Memory B cell (primary cell): ENCODE measurements around the gene PRRG3.

ENCODE experiments used
- ATAC-seq: fragments of 150-1000 bp; cut with Tn5 transposase; 2 replicates; pipeline ENCODE4 v1.10.0; 2021; ENCODE audit warnings: low read depth, mild to moderate bottlenecking, moderate library complexity
- DNase-seq, 2 donors: peaks; one replicate each; pipeline ENCODE4 v3.0.0; 2022; ENCODE audit warnings: low spot score in 2 of 2
- H3K27ac Mint-ChIP-seq: one replicate; pipeline ENCODE4 v1.8.0; 2022; ENCODE audit warnings: mild to moderate bottlenecking, moderate library complexity, mixed read lengths
- H3K27me3 Mint-ChIP-seq: one replicate; pipeline ENCODE4 v1.8.0; 2022; ENCODE audit warnings: mixed read lengths
- H3K36me3 Mint-ChIP-seq: one replicate; pipeline ENCODE4 v1.8.0; 2022; ENCODE audit warnings: mild to moderate bottlenecking, mixed read lengths
- H3K4me1 Mint-ChIP-seq: one replicate; pipeline ENCODE4 v1.8.0; 2022; ENCODE audit warnings: mixed read lengths
- H3K4me3 Mint-ChIP-seq: one replicate; pipeline ENCODE4 v1.8.0; 2022; ENCODE audit warnings: mild to moderate bottlenecking, moderate library complexity, mixed read lengths
- H3K9me3 Mint-ChIP-seq: one replicate; pipeline ENCODE4 v1.8.0; 2022; ENCODE audit warnings: mixed read lengths

Gene PRRG3

DNA sequence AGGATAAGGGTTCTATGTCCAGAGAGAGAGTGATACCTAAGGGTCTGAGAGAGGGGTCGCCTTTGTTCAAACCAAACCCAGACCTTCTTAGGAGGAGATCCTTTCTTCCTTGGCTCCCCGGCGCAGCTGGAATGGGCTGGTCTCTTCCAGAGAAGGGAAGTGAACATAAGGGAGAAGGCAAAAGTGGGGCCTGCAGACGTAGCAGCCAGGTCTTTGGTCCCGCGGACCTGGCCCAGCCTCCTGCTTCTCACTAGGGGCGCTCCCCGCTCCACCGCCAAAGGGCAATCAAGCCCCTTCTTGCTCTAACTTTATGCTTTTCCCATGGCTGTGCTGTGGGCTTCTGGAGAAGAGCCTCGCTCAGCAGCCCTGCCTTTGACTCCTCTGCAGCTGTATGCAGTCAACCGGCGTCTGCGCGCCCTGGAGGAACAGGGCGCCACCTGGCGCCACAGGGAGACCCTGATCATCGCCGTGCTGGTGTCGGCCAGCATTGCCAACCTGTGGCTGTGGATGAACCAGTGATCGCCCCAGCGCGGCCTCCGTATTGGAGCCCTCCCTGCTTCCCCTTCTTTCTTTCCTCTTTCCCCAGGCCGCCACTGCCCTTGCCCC is 27.1 kb downstream of the PRRG3 start:
- Mint-ChIP-seq H3K27ac (no peak overlapping the region), H3K27me3 (peaks cover 4% of the 10 kb centered on the region), H3K4me1 (no peaks in the 10 kb centered on the region), H3K4me3 (no peak overlapping the region), H3K9me3 (no peaks in the 10 kb centered on the region), H3K36me3 (no peaks in the 10 kb centered on the region)
- ATAC-seq (no peak), DNase-seq (no peak)

DNA sequence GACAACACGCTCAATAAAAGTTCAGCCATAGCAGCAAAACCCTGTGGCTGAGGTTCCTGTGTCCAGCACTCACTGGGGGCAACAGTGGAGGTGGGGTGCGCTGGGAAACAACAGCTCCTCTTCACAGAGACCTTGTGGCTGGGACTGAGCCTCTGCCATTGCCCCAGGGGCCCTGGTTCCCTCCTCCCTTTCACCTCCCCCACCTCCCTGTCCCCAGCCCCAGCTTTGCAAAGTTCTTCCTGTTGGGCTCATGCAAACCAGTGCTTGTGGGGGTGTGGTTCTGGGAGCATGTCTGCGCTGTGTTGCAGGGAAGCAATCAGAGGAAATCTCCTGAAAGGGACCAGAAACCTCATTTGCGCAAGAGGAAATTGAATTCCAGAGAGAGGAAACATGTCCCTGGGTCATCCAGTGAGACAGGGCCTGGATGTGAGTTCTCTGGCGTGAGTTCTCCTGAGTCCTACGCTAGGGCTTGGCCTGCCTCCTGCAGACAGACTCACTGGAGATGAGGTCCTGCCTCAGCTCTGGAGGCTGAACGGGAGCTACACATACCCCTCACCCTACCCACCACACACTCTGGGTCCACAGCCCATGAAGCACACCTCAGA is 28.0 kb downstream of the PRRG3 start:
- no peak for DNase-seq
- Mint-ChIP-seq H3K36me3 (no peaks in the 10 kb centered on the region), H3K4me1 (no peaks in the 10 kb centered on the region), H3K9me3 (no peaks in the 10 kb centered on the region), H3K27me3 (peaks cover 3% of the 10 kb centered on the region), H3K27ac (no peak overlapping the region), H3K4me3 (no peak overlapping the region)
- no peak for ATAC-seq

DNA sequence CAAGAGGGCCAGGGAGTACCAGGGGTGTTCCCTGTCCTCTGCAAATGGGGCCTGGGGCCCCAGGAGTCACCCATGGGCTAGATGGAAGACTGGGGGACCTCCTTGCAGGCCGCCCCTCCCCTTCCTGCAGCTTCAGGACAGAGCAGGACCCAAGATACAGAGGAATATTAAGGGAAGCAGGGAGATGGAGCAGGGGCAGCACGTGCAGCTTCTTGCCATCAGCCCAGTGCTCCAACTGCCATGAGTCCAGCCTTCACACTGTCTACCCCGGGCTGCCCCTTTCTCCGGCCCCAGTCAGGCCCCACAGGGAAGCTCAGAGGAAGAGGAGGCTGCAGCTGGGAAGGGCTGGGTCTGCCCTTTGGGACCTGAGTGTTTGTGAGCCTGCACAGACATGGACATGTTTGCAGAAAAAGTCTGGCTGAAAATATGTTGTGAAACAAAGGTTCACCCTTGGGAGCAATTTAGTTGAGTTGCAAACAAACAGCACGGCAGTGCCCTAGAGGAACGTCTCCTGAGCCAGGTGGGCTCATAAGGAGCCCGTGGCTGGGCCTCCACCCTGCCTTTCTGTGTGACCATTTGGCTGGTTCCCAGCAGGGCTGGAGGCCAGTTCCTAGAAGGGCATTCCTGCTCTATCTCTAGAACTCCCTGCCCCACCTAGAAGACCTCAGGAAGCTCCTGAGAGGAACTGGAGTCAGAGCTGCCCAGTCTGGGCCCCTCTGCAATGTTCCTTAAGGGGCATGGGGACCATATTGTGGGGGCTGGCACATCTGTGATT is 29.5 kb downstream of the PRRG3 start:
- Mint-ChIP-seq H3K36me3 (no peaks in the 10 kb centered on the region), H3K27ac (no peak overlapping the region)

DNA sequence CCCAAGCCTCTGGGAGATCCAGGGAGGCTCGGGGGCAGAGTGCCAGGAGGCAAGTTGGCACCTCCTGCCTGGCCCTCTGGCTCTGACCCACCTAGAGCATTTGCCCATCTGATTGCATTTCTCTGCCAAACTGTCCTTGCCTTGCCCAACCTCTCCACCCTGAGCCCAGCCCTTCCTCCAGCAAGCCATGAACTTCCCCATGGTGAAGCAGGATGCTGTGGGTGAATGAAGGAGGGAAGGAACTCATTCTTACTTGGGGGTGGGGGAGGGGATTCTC is 30.0 kb downstream of the PRRG3 start:
- Mint-ChIP-seq H3K9me3 (no peaks in the 10 kb centered on the region), H3K36me3 (no peaks in the 10 kb centered on the region), H3K27me3 (peaks cover 3% of the 10 kb centered on the region), H3K4me1 (no peaks in the 10 kb centered on the region), H3K27ac (no peak overlapping the region), H3K4me3 (no peak overlapping the region)
- DNase-seq = no peak
- ATAC-seq = no peak

More for the DNA sequence above, 29.5 kb downstream of the PRRG3 start:
- H3K9me3 Mint-ChIP-seq = no peaks in the 10 kb centered on the region
- ATAC-seq = no peak
- no peak for DNase-seq
- H3K4me3 Mint-ChIP-seq = no peak overlapping the region
- H3K27me3 Mint-ChIP-seq = peaks cover 3% of the 10 kb centered on the region
- no peaks in the 10 kb centered on the region for H3K4me1 Mint-ChIP-seq

DNA sequence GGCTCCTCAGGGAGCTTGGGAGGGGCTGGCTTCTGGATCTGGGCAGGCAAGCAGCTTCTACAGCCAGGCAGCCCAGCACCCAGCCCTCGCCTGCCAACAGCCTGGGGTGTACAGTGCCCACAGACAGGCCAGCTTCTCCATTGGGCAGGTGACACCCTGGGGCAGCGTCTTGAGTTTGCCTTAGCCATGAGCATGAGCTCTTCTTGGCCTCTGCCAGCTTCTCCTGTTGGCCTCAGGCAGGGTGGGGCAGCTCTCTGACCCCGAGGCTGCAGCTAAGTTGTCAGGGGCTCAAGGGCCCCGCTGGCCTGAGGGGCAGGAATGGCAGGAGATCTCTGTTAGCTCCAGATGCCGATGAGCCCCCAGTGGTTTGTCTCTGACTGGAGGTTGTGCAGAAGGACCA is 31.5 kb downstream of the PRRG3 start:
- ATAC-seq = no peak

DNA sequence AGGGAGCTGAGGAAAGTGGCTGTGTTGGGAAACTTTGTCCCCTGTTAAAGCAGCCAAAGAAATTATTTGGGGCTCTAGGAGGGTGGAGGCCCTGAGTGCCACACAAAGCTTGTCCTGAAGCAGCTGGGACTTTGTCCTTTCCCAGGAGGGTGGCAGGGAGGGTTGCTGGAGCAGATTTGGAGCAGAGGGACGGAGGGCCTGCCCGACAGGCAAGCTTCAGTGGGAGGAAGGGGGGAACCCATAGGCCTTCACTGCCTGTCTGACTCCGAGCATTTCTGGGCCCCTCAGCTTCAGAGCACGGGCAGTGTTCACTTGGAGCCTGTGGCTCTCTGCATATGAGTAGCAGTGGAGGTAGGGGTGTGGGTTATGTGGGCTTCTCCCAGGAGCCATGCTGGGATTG is 32.1 kb downstream of the PRRG3 start:
- Mint-ChIP-seq H3K9me3 (no peaks in the 10 kb centered on the region), H3K27ac (no peak overlapping the region), H3K36me3 (no peaks in the 10 kb centered on the region), H3K4me3 (no peak overlapping the region), H3K27me3 (peaks cover 3% of the 10 kb centered on the region), H3K4me1 (no peaks in the 10 kb centered on the region)
- DNase-seq = no peak
- no peak for ATAC-seq

More for the DNA sequence above, 31.5 kb downstream of the PRRG3 start:
- Mint-ChIP-seq H3K4me3 (no peak overlapping the region), H3K9me3 (no peaks in the 10 kb centered on the region), H3K27ac (no peak overlapping the region), H3K36me3 (no peaks in the 10 kb centered on the region), H3K27me3 (peaks cover 3% of the 10 kb centered on the region), H3K4me1 (no peaks in the 10 kb centered on the region)
- no peak for DNase-seq

DNA sequence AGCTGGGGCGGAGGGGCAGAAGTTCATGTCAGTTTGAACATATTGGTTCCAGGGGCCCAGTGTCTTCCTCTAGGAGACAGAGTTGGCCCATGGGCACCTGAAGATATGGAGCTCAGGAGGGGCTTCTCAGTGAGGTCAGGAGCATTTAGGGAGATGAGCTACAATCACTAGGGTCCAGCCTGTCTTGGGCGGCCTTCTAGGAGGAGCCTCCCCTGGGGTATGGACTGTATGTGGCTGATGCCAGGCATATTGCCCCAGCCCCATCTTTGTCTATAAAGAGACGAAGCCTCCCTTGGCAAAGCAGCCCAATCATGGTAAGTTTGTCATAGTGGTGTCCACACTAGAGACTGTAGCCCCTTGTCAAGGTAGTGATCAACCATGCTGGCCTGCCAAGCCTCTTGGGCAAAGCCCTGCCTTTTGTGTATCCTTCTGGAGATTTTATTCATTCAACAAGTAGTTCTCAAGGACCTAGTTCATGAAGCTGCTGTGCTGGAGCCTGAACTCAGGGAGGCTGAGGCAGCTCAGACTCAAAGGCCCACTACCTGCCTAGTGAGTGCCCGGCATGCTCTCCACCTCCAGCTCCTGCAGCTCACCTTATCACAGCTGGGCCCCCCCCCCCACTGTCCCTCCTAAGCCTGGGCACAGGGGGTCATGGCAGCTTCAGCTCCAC is 33.9 kb downstream of the PRRG3 start:
- Mint-ChIP-seq H3K4me1 (no peaks in the 10 kb centered on the region), H3K4me3 (no peak overlapping the region), H3K36me3 (no peaks in the 10 kb centered on the region), H3K27me3 (peaks cover 2% of the 10 kb centered on the region), H3K27ac (no peak overlapping the region), H3K9me3 (no peaks in the 10 kb centered on the region)
- no peak for ATAC-seq
- DNase-seq = no peak

DNA sequence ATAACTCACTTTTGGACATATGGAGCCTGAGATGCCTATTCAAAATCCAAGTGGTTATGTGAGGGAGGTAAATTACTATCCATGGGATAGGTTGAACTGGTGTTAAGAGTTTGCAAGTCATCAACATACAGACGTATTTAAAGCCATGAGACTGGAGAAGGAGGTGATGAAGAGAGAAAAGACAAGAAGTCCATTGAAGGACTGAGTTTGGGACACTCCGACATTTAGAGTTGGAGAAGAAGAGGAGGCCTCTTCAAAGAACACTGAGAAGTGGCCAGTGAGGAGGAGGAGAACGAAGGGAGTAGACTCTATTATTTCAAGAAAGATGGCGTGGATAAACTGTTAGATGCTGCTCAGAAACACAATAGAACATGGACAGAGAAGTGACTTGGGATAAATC is 39.2 kb downstream of the PRRG3 start, which contains the start of gene CNGA2:
Gene CNGA2, plus strand, starts transcription at position 301 of the 400 bp plus-strand sequence. CDS start 3,738 bp downstream, outside the sequence.
- H3K9me3 Mint-ChIP-seq = no peaks in the 10 kb centered on the region
- H3K27ac Mint-ChIP-seq = no peak within 1 kb of the TSS
- H3K36me3 Mint-ChIP-seq = no peaks in the 10 kb centered on the region
- peaks cover 9% of the 10 kb centered on the region for H3K27me3 Mint-ChIP-seq
- no peak within 1 kb of the TSS for H3K4me3 Mint-ChIP-seq
- H3K4me1 Mint-ChIP-seq = no peaks in the 10 kb centered on the region
- DNase-seq = no peak
- no peak for ATAC-seq

DNA sequence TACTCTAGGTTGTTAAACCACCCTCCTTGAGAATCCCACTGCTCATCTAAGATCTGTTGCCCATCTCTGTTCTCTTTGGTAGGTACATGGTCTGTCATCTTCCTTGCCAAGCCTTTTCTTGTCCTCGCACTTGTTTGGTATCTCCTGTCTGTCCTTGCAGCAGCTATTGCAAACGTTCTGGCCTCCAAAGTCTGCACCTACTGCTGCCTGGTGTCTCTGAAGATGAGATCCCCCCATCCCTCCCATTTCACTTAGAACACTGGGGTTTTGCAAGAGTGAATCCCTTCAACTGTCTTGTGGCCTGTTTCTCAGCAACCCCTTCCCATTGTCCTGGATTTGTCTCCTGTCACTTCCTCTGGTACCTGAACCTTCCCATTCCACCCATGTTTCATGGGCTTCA is 40.0 kb downstream of the PRRG3 start:
- H3K27ac Mint-ChIP-seq = no peak overlapping the region
- no peaks in the 10 kb centered on the region for H3K9me3 Mint-ChIP-seq
- peaks cover 9% of the 10 kb centered on the region for H3K27me3 Mint-ChIP-seq
- H3K4me1 Mint-ChIP-seq = no peaks in the 10 kb centered on the region
- no peaks in the 10 kb centered on the region for H3K36me3 Mint-ChIP-seq
- no peak for DNase-seq
- no peak for ATAC-seq
- no peak overlapping the region for H3K4me3 Mint-ChIP-seq

DNA sequence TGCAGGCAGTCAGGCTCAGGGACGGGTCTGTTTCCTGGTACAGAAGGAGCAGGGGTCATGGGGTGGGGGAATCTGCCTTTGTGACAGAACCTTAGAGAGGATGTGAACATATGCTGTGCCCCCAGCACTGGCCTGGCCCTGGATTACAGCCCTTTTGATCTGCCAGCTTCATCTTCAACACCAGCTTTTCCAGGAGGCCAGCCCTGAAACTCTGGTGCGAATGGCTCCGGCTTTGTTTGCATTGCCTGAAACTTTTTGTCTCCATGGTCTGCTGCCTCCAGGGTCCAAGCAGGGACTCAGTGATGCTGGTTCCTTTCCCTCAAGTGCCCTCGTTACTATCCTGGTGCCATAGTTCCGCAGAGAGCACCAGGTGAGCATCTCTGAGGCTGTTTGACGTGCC is 41.4 kb downstream of the PRRG3 start:
- no peak overlapping the region for H3K27ac Mint-ChIP-seq
- peaks cover 9% of the 10 kb centered on the region for H3K27me3 Mint-ChIP-seq
- no peaks in the 10 kb centered on the region for H3K4me1 Mint-ChIP-seq
- DNase-seq (no peak), ATAC-seq (no peak)
- no peaks in the 10 kb centered on the region for H3K36me3 Mint-ChIP-seq
- H3K4me3 Mint-ChIP-seq = no peak overlapping the region
- H3K9me3 Mint-ChIP-seq = no peaks in the 10 kb centered on the region

DNA sequence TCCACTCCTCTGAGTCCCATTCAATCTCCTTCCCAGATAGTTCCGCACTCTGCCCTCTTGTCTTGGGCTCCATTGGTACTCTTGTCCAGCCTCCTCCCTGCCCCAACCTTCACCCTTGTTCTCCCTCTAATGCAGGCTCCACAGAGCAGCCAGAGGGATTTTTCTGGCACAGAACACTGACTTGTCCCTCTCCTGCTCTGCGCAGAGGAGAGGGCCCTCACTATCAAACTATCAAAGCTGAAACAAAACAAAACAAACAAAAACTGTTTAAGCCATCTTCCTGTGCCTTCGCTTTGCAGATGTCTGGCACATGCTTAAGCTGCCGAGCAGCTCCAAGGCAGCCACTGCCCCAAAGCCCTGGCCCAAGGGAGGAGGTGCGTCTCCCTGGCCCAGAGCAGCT is 42.2 kb downstream of the PRRG3 start:
- Mint-ChIP-seq H3K4me3 (no peak overlapping the region), H3K4me1 (no peaks in the 10 kb centered on the region), H3K27ac (no peak overlapping the region), H3K27me3 (peaks cover 9% of the 10 kb centered on the region), H3K36me3 (no peaks in the 10 kb centered on the region), H3K9me3 (no peaks in the 10 kb centered on the region)
- no peak for DNase-seq
- no peak for ATAC-seq

DNA sequence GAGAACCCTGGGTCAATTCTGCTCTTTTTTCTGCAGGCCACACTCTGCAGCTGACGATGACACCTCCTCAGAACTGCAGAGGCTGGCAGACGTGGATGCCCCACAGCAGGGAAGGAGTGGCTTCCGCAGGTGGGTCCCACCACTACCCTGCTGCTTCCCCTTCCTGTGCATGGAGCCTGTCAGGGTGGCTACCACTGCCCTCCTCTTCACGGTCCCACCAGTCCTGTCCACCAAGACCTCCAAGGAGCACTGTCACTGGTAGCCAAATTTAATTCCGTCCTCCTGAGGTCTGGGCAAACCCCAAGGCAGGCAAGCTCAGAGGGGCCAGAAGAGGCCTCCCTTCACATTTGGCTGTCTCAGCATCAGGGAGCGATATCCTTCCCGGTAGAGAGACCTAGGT is 43.5 kb downstream of the PRRG3 start:
- no peak overlapping the region for H3K27ac Mint-ChIP-seq
- DNase-seq = no peak
- no peak for ATAC-seq
- H3K4me1 Mint-ChIP-seq = no peaks in the 10 kb centered on the region
- peaks cover 9% of the 10 kb centered on the region for H3K27me3 Mint-ChIP-seq
- H3K9me3 Mint-ChIP-seq = no peaks in the 10 kb centered on the region
- H3K36me3 Mint-ChIP-seq = no peaks in the 10 kb centered on the region
- no peak overlapping the region for H3K4me3 Mint-ChIP-seq

DNA sequence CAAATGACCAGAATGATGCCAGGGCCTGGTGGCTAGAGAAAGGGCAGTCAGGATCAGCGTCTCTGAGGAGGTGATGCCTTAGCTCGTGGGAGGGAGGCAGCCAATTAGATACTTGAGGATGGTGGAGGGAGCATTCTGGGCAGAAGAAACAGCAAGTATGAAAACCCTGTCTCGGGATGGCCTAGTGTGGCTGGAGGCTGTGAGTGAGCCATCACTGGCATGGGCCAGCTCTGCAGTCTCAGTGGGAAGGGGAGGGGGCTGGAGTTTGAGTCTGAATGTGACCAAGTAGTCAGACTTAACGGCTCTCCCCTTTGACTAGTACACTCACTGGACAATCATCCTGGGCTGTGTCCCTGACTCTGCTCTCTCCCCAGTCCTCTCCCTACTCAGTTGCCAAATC is 46.3 kb downstream of the PRRG3 start:
- Mint-ChIP-seq H3K4me1 (no peaks in the 10 kb centered on the region), H3K27ac (no peak overlapping the region), H3K27me3 (peaks cover 3% of the 10 kb centered on the region), H3K4me3 (no peak overlapping the region), H3K9me3 (no peaks in the 10 kb centered on the region), H3K36me3 (no peaks in the 10 kb centered on the region)
- ATAC-seq (no peak), DNase-seq (no peak)

DNA sequence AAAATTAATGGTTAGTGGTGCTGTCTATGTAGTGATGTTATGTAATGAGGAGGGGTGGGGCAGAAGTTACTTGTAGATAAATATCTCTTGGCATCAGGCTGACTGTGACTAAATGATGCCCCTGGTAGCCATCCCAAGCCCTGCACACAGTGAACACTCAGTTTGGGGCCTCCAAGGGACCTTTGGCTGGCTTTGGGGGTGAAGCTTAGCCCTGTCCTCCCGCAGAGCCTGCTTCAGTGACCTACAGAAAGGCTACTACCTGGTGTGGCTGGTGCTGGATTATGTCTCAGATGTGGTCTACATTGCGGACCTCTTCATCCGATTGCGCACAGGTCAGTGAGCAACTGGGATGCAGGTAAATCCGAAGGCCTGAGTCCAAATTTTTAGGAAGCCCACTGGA is 47.1 kb downstream of the PRRG3 start:
- Mint-ChIP-seq H3K4me1 (no peaks in the 10 kb centered on the region), H3K27me3 (peaks cover 1% of the 10 kb centered on the region)

More for the DNA sequence above, 47.1 kb downstream of the PRRG3 start:
- ATAC-seq (no peak), DNase-seq (no peak)
- H3K27ac Mint-ChIP-seq = no peak overlapping the region
- no peaks in the 10 kb centered on the region for H3K36me3 Mint-ChIP-seq
- H3K9me3 Mint-ChIP-seq = no peaks in the 10 kb centered on the region
- no peak overlapping the region for H3K4me3 Mint-ChIP-seq
